ENCODE results near the gene DCUN1D5.
"Not testable (repeated sequence)": the region's sequence is repeated elsewhere in the genome, so short reads cannot be mapped to it uniquely, and the experiment has no call there.

DCUN1D5 gene

DNA sequence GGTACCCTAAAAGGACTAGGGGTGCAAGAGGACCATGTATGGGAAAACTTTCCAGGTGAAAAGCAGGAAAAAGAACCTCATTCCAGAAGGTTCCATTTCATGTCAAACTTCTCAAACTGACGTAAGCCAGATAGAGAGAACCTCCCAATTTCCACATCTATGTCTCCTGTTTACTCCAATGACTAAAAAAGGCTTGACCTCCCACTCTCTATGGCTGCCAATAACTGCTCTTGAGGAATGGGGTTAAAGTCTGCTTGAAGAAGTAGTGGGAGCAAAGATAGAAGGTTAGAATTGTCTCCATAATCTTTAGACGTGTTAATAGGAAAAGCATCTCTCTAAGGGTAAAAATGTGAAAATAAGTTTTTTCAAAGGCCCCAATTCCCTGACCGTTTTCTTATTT lies 38.0 kb downstream of the DCUN1D5 start:
- no peak for DNase-seq

DNA sequence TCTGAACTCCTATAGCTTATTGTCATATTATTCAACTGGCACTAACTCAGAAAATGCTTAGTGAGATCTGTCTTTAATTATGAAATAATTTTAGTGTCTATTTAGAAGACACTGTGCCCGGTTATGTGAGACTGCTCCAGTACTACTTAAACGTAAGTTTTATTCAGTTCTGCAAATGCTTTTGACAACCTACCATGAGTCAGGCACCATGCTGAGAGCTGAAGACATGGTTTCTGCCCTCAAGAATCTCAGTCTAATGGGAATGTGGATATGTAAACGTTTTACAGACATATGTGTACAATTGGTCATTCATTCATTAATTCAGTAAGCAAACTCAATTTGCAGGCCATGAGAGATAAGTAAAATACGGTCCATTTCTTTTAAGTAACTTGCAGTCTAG lies 40.0 kb downstream of the DCUN1D5 start:
- no peak for DNase-seq

DNA sequence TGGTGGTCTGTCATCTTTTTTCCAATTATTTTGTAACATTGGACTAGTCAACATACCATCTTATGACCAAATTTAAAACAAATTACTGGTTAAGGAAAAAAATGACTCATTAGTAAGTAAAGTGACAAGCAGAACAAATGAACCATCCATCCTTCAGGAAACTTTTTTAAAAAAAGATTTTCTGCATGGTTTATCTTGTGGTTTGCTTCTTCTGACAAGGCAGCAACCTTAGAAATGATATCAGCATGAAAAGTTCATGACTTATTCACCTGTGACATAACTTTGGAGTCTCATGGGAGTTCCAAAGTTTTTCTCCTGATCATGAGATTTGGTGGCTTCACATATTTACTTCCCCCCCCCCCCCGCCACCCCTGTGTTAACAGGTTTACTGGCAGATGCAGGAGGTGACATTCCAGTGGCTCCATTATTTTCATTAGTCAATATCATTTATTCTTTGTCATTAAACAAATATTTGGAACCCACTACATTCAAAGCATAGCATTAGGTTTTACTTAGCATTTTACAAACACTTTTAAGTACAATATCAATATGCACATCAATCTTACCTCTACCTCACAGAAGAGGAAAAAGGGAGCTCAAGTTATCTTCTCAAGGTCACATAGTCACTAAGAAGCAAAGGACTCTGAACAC lies 40.7 kb downstream of the DCUN1D5 start:
- DNase-seq: no peak

DNA sequence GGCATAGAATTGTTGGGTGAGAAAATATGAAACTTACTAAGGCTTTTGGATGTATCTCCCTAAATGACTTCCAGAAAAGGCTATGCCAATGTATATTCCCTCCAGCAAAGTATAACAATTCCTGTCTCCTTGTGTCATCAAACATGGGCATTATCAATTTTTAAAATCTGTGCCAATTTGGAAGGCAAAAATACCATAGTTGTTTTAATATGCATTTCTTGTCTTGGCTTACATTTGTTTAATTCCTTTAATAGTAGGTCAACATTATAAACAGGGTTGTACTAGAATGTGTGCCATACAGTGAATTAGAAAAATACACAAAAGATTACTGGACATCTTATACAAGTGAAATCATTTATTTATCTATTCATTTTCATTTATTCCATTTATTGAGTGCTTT lies 41.6 kb downstream of the DCUN1D5 start:
- no peak for DNase-seq

DNA sequence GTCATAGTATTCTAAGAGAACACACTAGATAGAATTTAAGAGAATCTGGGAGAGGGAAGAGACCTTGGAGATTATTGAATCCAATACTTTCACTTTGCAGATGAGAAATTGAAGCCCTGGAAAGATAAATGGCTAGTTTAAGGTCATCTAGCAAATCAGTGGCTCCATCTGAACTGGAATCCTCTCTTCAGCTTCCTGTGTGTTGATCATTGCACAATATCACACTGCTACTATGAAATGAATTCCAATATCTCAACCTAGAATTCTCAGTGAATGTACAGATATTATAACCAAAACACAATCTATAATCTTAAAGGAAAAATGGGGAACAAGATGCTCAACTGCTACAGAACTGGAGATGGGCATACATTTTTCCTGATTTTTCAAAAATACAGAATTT lies 44.1 kb downstream of the DCUN1D5 start:
- DNase-seq: no peak

DNA sequence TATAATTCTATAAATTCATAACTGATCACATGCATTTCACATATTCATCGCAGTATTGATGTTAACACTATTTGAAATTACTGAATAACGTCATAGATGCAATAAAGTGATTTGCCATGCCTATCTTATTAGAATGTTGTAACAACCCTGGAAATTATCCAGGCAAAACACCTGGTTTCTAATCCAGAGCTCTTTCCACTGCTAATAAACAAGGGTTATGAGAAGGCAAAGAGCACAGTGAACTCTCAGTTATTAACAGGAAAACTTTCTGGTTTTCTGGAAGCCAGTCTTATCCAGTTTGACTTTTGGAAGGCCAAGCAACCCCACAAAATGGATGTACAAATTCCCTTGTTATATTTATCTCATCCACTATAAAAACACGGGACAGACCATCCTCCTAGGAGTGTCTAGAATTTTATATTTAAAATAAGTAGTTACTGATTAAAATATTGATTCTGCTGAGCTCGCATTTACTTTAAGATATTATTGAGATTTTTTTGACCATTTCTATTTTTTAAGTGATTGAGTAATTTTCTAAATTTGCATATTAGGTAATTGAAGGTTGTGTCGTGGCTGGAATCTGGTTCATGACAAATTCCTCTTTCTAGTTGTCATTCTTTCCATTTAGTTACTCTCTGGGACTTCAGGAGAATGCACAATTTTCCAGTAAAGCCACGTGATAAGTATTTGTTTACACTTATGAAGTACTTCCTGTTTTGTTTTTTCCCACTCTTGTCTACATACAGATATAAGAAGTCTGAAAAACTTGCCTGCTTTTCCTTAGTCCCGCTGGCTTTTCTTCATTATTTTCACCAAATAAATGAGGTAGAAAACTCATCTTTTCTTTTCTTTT lies 47.9 kb downstream of the DCUN1D5 start:
- DNase-seq: no peak

DNA sequence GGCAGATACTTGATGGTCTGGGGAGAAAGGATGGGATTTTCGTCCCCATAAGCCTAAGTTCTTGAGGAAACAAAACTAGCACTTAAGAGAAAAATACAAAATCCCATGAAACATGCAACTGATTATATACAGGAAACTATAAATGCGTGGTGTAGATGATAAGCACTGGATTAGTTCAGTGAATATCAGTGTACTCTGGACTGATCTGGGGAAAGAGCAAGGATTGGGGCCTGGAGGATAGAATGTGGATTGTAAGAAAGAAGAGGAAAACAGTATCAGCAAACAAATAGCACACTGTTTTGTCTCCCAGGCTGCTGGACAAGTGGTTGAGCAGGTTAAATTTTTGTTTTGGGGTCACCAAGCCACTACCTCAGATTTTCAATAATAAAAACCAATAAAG lies 49.8 kb downstream of the DCUN1D5 start:
- DNase-seq: no peak

DNA sequence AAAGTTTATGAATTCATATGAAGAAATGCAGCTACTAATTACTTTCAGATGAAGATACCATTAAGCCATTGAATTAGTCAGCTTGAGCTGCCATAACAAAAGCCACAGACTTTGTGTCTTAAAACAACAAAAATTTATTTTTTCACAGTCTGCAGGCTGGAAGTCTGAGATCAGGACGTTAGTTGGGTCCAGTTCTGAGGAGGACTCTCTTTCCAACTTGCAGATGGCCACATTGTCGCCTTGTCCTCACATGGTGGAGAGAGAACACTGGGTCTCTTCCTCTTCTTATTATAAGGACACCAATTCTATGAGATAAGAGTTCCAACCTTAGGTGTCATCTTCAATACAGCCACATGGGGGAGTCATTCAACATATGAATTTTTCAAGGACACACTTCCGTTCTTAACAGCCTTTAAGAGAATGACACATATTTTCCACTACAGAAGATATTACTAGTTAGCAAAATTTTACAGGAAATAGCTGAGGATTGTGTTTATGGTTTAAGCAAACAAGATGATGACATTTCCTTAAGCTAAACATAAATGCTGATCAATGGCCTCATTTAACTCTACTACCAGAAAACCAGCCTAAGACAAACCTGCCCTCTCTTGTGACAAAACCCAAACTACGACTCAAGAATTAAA lies 56.0 kb downstream of the DCUN1D5 start:
- no peak for DNase-seq

DNA sequence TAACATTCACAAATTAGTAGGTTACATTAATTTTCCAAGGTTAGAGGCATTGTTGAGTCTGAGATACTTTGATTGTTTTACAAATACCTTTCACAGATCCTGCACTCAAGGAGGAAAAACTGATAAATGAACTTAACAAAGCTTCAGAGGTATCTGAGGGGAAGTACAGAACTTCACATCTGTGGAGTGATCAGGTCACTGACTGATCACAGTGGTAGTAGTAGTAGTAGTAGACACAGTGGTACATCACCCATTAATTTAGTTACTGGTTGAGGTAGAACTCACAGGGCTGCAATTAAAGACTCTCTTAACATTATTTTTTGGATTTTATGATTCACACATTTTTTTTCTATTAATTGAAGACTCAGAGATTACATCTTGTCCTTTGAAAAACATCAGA lies 56.7 kb downstream of the DCUN1D5 start:
- no peak for DNase-seq

DNA sequence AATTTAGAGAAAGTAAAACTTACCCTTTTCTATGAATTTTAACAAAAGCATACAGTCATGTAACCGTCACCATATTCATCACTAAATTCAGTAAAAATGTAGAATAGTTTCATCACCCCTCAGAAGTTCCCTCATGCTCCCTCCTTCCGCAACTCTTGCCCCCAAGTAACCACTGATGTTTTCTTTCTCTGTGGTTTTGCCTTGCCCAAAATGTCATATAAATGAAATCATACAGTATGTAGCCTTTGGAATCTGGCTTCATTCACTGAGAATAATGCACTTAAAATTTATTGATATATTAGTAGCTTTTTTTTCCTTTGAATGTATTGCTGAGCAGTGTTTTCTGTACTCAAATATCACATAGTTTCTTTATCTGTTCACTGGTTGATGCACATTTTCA lies 60.1 kb downstream of the DCUN1D5 start:
- DNase-seq: no peak

DNA sequence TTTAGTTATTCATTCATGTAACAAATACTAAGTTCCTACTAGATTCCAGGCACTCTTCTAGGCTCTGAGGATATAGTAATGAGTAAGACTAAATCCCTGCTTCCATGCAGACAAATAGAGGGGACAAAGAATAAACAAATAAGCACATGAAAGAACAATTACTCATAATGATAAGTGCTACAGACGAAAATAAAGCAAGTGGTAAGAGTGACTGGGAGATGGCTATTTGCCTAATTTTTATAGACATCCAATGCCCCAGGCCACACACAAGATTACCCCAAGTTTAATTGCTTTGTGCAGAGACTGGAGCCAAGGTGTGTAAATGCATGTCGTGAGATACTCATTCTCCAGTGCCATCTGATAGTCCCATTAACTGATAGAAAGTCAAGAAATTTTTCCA lies 62.6 kb downstream of the DCUN1D5 start:
- DNase-seq: no peak

DNA sequence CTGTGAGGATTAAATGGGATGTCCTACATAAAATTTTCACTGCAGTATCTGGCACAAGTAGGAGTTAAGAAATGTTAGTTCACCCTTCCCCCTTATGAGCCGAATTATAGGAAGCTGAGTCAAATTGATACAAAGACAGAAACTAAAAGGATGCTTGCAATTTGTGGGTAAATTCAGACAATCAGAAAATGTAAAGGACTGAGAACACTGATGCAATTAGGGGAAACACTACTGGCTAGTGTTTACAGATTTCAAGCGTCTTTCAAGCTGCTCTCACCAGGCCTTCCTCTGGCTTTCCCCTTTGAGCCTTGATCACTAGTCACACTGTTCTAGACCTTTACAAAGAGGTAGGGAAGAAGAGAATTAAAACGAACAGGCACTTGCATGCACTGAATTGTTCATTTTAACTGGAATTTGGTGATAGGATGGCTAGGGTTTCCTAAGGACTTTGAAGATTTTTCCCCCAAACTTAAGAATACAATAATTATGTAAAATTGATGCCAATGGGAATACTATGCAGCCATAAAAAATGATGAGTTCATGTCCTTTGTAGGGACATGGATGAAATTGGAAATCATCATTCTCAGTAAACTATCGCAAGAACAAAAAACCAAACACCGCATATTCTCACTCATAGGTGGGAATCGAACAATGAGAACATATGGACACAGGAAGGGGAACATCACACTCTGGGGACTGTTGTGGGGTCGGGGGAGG lies 63.5 kb downstream of the DCUN1D5 start:
- not testable (repeated sequence) for DNase-seq

DNA sequence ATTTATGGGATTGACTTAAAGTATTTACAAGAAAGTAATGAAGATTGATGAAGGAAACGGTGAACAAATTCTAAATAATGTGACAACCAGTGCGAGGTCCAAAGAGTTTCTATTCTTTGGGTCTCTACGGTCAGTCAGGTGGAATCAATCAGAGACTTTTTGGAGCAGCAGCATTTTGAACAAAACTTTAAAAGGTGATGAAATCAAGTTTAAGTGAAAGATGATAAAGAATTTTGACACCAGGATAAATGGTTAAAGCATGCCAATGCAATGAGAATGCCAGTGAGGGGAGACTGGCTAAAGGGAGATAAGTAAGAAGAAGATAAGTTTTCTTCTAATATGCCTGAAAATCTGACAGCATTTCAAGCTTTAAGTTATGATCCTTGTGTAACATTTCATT lies 67.9 kb downstream of the DCUN1D5 start:
- no peak for DNase-seq

DNA sequence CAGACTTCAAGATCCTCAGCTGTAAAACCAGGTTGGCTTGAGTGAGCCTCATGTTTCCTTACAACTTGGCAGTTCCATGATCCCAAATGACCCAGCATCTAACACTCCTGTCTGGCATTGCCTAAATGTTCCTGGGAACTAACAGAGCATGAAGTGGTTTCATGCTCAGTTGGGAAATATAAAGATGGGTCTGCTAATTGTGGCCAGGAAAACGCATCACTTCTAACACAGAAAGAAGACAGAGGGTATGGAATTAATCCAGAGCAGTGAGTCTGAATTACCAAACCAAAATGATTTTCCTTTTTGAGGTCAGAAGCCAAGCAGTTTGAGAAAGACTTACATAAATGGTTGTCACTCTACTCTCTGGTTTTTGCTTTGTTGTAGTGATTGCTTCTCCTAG lies 75.9 kb downstream of the DCUN1D5 start:
- DNase-seq: no peak

DNA sequence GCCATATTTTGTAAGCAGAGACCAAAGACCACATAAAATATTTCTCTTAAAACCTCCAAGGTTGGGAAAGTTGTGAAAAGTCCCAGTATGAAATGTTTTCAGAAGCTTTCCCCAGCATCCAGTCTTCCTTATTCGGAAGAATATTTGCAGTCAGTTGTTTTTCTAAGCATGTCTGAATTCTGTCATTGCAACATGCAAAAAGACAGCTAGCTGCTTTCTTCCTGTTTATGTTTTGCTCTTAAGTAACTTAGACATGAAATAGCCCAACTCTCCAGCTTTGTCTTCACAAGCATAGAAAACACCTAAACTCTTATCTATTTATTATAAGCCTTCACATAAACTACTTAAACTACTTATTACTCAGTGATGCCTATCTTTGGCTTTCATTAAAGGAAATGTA lies 78.5 kb downstream of the DCUN1D5 start:
- DNase-seq: no peak

All from activated CD4-positive, CD25-positive, alpha-beta regulatory T cell treated with anti-CD3 and anti-CD28 coated beads, Interleukin-2, amount 50 U/mL, for 72 hours (primary cell).